ENCODE measurements around the gene CDHR1.
A peak's percentile ranks its signal among the peaks of the same experiment; 100 is the strongest.

CDHR1 gene

DNA sequence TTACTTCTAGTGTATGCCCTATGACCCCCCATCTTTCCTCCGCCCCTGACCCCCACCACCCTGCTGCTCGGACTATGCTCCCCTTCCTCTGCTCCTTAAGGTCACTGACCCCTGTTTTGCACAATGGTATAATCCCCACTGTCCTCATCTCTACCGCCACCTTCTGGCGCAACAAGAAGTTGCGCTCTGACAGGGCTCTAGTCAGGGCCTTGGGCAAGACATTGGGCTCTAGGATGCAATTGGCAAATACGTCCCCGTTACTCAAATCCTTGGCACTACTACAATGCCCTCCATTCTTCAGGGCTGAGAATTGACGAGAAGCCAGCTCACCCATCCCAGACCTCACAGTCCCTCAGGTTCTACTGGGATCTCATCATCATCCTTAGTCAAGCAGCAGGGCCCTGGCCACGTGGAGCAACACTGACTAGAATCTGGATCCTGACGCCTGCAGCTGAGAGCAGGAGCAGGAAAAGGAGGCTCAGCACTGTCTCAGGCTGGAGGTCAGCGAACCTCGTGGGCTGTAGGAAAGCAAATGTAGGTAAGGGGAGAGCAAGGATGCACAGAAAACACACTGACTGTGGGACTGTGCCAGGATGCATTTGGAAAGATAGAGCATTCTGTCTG, 20.4 kb downstream of the CDHR1 start:
- H3K9ac ChIP-seq (ENCODE audit: low read length): no peak overlapping the region
- DNase-seq (ENCODE audit: low read depth): no peak
- H3K4me3 ChIP-seq (ENCODE audit: low read length): no peak overlapping the region
- H3K27me3 ChIP-seq (replicated peaks; ENCODE audit: control insufficient read depth, insufficient read depth, low read length): peaks cover 47% of the 10 kb centered on the region
- H3K9me3 ChIP-seq (ENCODE audit: control insufficient read depth, low read length): peaks cover 2% of the 10 kb centered on the region
- H3K36me3 ChIP-seq (ENCODE audit: control insufficient read depth, insufficient read depth, low read length, severe bottlenecking): no peaks in the 10 kb centered on the region
- no peaks in the 10 kb centered on the region for H3K4me1 ChIP-seq (ENCODE audit: control insufficient read depth, insufficient read depth, low read length)

GRCh38 chr10:84216834-84217233, 22.5 kb downstream of the CDHR1 start:
- H3K4me3 ChIP-seq (ENCODE audit: low read length): no peak overlapping the region
- no peaks in the 10 kb centered on the region for H3K4me1 ChIP-seq (ENCODE audit: control insufficient read depth, insufficient read depth, low read length)
- no peak overlapping the region for H3K9ac ChIP-seq (ENCODE audit: low read length)
- no peak for DNase-seq (ENCODE audit: low read depth)
- H3K36me3 ChIP-seq (ENCODE audit: control insufficient read depth, insufficient read depth, low read length, severe bottlenecking): no peaks in the 10 kb centered on the region
- peaks cover 42% of the 10 kb centered on the region for H3K27me3 ChIP-seq (replicated peaks; ENCODE audit: control insufficient read depth, insufficient read depth, low read length)
- peaks cover 3% of the 10 kb centered on the region for H3K9me3 ChIP-seq (ENCODE audit: control insufficient read depth, low read length)

DNA sequence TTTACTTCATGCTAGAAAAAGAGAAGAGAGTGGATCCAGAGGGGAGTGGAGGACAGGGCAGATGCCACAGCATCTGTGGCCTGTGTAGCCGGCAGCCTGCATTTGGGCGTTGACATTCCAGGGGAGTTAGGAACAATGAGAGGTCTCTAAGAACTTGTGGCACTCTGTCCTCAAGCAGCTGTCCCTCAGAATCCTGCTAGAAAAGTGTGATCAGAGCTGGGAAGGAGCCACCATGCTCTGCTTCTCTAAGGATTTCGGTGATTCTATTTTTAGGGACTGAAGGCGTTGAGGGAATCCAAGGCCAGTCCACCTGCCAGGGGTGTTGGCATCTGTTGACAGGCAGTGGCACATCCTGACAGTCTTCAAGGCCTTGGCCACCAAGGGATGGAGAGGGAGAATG, 23.4 kb downstream of the CDHR1 start:
- DNase-seq (ENCODE audit: low read depth): no peak

GRCh38 chr10:84221916-84222315, 27.6 kb downstream of the CDHR1 start:
- H3K36me3 ChIP-seq (ENCODE audit: control insufficient read depth, insufficient read depth, low read length, severe bottlenecking): no peaks in the 10 kb centered on the region
- H3K9ac ChIP-seq (ENCODE audit: low read length): no peak overlapping the region
- no peaks in the 10 kb centered on the region for H3K4me1 ChIP-seq (ENCODE audit: control insufficient read depth, insufficient read depth, low read length)
- H3K9me3 ChIP-seq (ENCODE audit: control insufficient read depth, low read length): peaks cover 3% of the 10 kb centered on the region
- H3K27me3 ChIP-seq (replicated peaks; ENCODE audit: control insufficient read depth, insufficient read depth, low read length): peaks cover 37% of the 10 kb centered on the region
- no peak overlapping the region for H3K4me3 ChIP-seq (ENCODE audit: low read length)
- DNase-seq (ENCODE audit: low read depth): no peak

More for the DNA sequence above, 23.4 kb downstream of the CDHR1 start:
- H3K4me1 ChIP-seq (ENCODE audit: control insufficient read depth, insufficient read depth, low read length): no peaks in the 10 kb centered on the region
- H3K36me3 ChIP-seq (ENCODE audit: control insufficient read depth, insufficient read depth, low read length, severe bottlenecking): no peaks in the 10 kb centered on the region
- H3K9ac ChIP-seq (ENCODE audit: low read length): no peak overlapping the region
- H3K4me3 ChIP-seq (ENCODE audit: low read length): no peak overlapping the region
- H3K27me3 ChIP-seq (replicated peaks; ENCODE audit: control insufficient read depth, insufficient read depth, low read length): peaks cover 43% of the 10 kb centered on the region
- H3K9me3 ChIP-seq (ENCODE audit: control insufficient read depth, low read length): peaks cover 3% of the 10 kb centered on the region

DNA sequence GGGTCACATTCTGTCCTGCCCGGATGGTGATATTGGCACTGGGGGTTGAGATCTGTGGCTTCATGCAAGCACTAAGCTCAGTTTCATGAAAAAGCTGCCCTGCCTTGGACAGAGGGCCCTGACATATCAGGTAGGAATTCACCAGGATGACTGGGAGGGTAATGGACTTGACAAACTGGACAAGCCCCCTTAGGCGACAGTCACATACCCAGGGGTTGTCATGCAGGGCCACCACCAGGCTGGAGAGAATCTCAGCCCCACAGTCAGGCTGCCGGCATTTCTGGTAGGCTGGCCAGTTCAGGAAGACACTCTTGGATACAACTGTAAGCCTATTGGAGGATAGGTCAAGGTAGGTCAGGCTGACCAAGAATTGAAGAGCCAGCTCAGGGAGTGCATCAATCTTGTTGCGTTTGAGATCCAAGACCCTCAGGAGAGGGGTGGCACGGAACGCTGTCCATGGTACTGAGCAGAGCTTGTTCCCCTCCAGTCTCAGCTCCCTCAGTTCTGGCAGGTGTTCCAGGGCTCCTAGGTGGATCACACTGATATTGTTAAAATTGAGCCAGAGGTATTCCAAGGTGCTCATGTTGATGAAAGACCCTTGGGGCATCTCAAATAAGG, 30.2 kb downstream of the CDHR1 start:
- Histone ChIP-seq H3K9me3 (ENCODE audit: control insufficient read depth, low read length) (peaks cover 3% of the 10 kb centered on the region), H3K9ac (ENCODE audit: low read length) (no peak overlapping the region), H3K4me3 (ENCODE audit: low read length) (no peak overlapping the region), H3K27me3 (replicated peaks; ENCODE audit: control insufficient read depth, insufficient read depth, low read length) (peaks cover 36% of the 10 kb centered on the region), H3K36me3 (ENCODE audit: control insufficient read depth, insufficient read depth, low read length, severe bottlenecking) (no peaks in the 10 kb centered on the region), H3K4me1 (ENCODE audit: control insufficient read depth, insufficient read depth, low read length) (no peaks in the 10 kb centered on the region)
- peak; percentile 4 for DNase-seq (ENCODE audit: low read depth)

GRCh38 chr10:84225427-84226173, 31.3 kb downstream of the CDHR1 start, which contains the start of gene LRIT2:
Gene LRIT2 (minus strand): TSS chr10:84225544. CDS start chr10:84225520, 24 bp downstream.
- H3K27me3 ChIP-seq (replicated peaks; ENCODE audit: control insufficient read depth, insufficient read depth, low read length): peaks cover 30% of the 10 kb centered on the region
- no peak within 1 kb of the TSS for H3K9ac ChIP-seq (ENCODE audit: low read length)
- no peaks in the 10 kb centered on the region for H3K9me3 ChIP-seq (ENCODE audit: control insufficient read depth, low read length)
- DNase-seq (ENCODE audit: low read depth): peak; percentile 49
- peaks cover 8% of the 10 kb centered on the region for H3K4me1 ChIP-seq (ENCODE audit: control insufficient read depth, insufficient read depth, low read length)
- no peaks in the 10 kb centered on the region for H3K36me3 ChIP-seq (ENCODE audit: control insufficient read depth, insufficient read depth, low read length, severe bottlenecking)
- H3K4me3 ChIP-seq (ENCODE audit: low read length): no peak within 1 kb of the TSS

GRCh38 chr10:84226616-84227015, 32.3 kb downstream of the CDHR1 start:
- Histone ChIP-seq H3K4me1 (ENCODE audit: control insufficient read depth, insufficient read depth, low read length) (peaks cover 13% of the 10 kb centered on the region), H3K9ac (ENCODE audit: low read length) (no peak overlapping the region), H3K4me3 (ENCODE audit: low read length) (no peak overlapping the region), H3K27me3 (replicated peaks; ENCODE audit: control insufficient read depth, insufficient read depth, low read length) (peaks cover 35% of the 10 kb centered on the region), H3K36me3 (ENCODE audit: control insufficient read depth, insufficient read depth, low read length, severe bottlenecking) (no peaks in the 10 kb centered on the region), H3K9me3 (ENCODE audit: control insufficient read depth, low read length) (no peaks in the 10 kb centered on the region)
- DNase-seq (ENCODE audit: low read depth): no peak

DNA sequence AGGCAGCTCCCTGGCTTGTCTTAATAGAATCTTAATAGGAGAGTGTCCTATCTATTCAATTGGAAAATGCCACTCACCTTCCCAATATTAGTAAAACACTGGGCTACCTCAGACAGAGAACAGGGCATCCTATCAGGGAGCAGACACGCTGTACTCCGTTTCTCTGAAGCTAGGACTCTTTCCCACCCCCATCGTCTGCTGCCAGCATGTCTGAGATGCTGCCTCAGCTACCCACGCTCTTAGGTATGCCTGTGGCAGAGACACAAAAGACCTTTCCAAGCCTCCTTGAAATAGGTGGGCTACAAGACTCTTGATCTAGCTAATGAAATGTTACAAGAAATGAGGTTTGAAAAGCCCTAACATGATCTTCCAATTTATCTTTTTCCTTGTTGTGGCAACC, 33.5 kb downstream of the CDHR1 start:
- no peak overlapping the region for H3K9ac ChIP-seq (ENCODE audit: low read length)
- peaks cover 37% of the 10 kb centered on the region for H3K27me3 ChIP-seq (replicated peaks; ENCODE audit: control insufficient read depth, insufficient read depth, low read length)
- H3K4me3 ChIP-seq (ENCODE audit: low read length): no peak overlapping the region
- no peak for DNase-seq (ENCODE audit: low read depth)
- no peaks in the 10 kb centered on the region for H3K9me3 ChIP-seq (ENCODE audit: control insufficient read depth, low read length)
- peaks cover 13% of the 10 kb centered on the region for H3K4me1 ChIP-seq (ENCODE audit: control insufficient read depth, insufficient read depth, low read length)
- no peaks in the 10 kb centered on the region for H3K36me3 ChIP-seq (ENCODE audit: control insufficient read depth, insufficient read depth, low read length, severe bottlenecking)

DNA sequence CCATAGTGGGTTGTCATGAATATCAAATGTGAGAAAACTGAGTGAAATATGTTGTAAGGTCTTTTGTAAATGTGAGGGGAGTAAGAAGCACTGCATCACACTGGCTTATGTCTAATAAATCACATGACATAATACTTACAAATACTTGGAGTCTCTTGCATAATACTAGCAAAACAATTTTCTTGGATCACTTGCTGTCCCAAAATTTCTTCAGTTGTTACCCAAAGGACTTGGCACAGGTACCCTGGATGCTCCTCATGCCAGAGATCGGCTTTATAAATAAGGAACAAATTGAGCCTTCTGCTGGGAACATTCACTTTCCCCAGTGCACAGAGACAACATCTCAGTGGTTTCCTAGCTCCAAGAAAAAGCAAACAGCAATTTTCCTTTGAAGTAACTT, 36.0 kb downstream of the CDHR1 start:
- no peak overlapping the region for H3K9ac ChIP-seq (ENCODE audit: low read length)
- H3K27me3 ChIP-seq (replicated peaks; ENCODE audit: control insufficient read depth, insufficient read depth, low read length): peaks cover 35% of the 10 kb centered on the region
- H3K4me1 ChIP-seq (ENCODE audit: control insufficient read depth, insufficient read depth, low read length): peaks cover 13% of the 10 kb centered on the region
- H3K36me3 ChIP-seq (ENCODE audit: control insufficient read depth, insufficient read depth, low read length, severe bottlenecking): no peaks in the 10 kb centered on the region
- no peak for DNase-seq (ENCODE audit: low read depth)
- no peaks in the 10 kb centered on the region for H3K9me3 ChIP-seq (ENCODE audit: control insufficient read depth, low read length)
- no peak overlapping the region for H3K4me3 ChIP-seq (ENCODE audit: low read length)

DNA sequence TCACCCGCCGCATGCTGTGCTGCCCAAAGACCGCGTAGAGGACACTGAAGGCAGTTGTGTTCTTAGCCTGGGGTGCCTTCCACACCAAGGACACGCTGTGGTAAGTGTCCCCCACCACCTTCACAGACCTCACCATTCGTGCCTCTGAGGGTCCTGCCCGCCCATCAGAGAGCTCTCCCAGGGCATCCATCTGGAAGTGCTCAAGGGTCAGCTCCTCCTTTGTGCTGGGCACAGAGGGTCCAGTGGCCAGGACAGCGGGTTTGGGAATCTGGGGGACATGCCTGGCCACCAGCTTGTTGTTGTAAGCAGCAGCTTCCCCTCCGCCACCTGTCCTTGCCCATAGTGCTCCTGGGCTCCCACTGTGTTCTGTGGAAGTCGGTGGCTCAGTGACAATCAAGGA, 38.0 kb downstream of the CDHR1 start:
- Histone ChIP-seq H3K9ac (ENCODE audit: low read length) (no peak overlapping the region), H3K9me3 (ENCODE audit: control insufficient read depth, low read length) (no peaks in the 10 kb centered on the region), H3K4me1 (ENCODE audit: control insufficient read depth, insufficient read depth, low read length) (peaks cover 13% of the 10 kb centered on the region), H3K27me3 (replicated peaks; ENCODE audit: control insufficient read depth, insufficient read depth, low read length) (peaks cover 28% of the 10 kb centered on the region), H3K4me3 (ENCODE audit: low read length) (no peak overlapping the region), H3K36me3 (ENCODE audit: control insufficient read depth, insufficient read depth, low read length, severe bottlenecking) (no peaks in the 10 kb centered on the region)
- no peak for DNase-seq (ENCODE audit: low read depth)

- H3K9me3 ChIP-seq (ENCODE audit: control insufficient read depth, low read length): no peaks in the 10 kb centered on the region
- H3K4me3 ChIP-seq (ENCODE audit: low read length): no peak overlapping the region
- H3K9ac ChIP-seq (ENCODE audit: low read length): no peak overlapping the region
- no peaks in the 10 kb centered on the region for H3K36me3 ChIP-seq (ENCODE audit: control insufficient read depth, insufficient read depth, low read length, severe bottlenecking)
- H3K4me1 ChIP-seq (ENCODE audit: control insufficient read depth, insufficient read depth, low read length): peaks cover 13% of the 10 kb centered on the region
- H3K27me3 ChIP-seq (replicated peaks; ENCODE audit: control insufficient read depth, insufficient read depth, low read length): peaks cover 28% of the 10 kb centered on the region
- DNase-seq (ENCODE audit: low read depth): no peak
Observed at GRCh38 chr10:84233940-84234339, 39.6 kb downstream of the CDHR1 start.

Measured in adipocyte (in vitro differentiated cells).